Gastroesophageal sphincter (tissue), 3 donors: ENCODE results near the gene STAC2.

Source experiments
- CTCF ChIP-seq, 4 experiments: fragments of 200-600 bp in 2 of 4; fragments of 450-650 bp in 2 of 4; sonication (generic) in 1 of 4; IDR thresholded peaks; one replicate each; pipeline ENCODE4 v1.5.1; 2017 to 2019; ENCODE audit warnings: antibody characterized with exemption in 4 of 4, mild to moderate bottlenecking in 2 of 4, moderate library complexity in 2 of 4
- POLR2A ChIP-seq, 2 donors: fragments of 450-650 bp; IDR thresholded peaks; one replicate each; pipeline ENCODE4 v1.6.1; 2017; ENCODE audit warnings: antibody characterized with exemption in 2 of 2, mild to moderate bottlenecking in 2 of 2, moderate library complexity in 1 of 2

- TF ChIP-seq POLR2A (IDR thresholded peaks at IDR 0.05) (no peak), CTCF (IDR thresholded peaks at IDR 0.05) (no peak)
Measured at GRCh38 chr17:39183045-39183444, 42.7 kb downstream of the STAC2 start.
